ENCODE data around the gene SPOCK2. TPM values are rescaled to one million over a fixed set of nuclear protein-coding genes. Genes with fewer than 3 reads are reported as not detected.

Gene SPOCK2
- total RNA-seq, 4 donors from 2014 or later, result 2.6 to 8.1 (median 5.0) TPM

- Histone ChIP-seq H3K4me3 (no peak overlapping the region), H3K9me3 (no peaks in the 10 kb centered on the region), H3K4me1 (no peaks in the 10 kb centered on the region), H3K36me3 (peaks cover 0 to 25% (median 0%) of the 10 kb centered on the region in 3 donors), H3K27me3 (no peaks in the 10 kb centered on the region), H3K27ac (no peak overlapping the region)
- no peak for DNase-seq
- no peak for TF ChIP-seq POLR2A (IDR thresholded peaks at IDR 0.05)
- TF ChIP-seq CTCF (IDR thresholded peaks at IDR 0.05), result no peak
- intact Hi-C loops (cut with DNase I), result loop anchor here (10.0 kb wide), 1 partner anchor 220 kb away; no protein-coding TSS in a partner anchor
Measured at GRCh38 chr10:72124381-72124780, 36.0 kb upstream of the SPOCK2 start.

- WGBS, 2 donors, result 89 to 94% methylated on average over 4 of the region's 4 CpGs
- Histone ChIP-seq H3K9me3 (no peaks in the 10 kb centered on the region), H3K27ac (no peak overlapping the region), H3K4me3 (no peak overlapping the region), H3K4me1 (no peaks in the 10 kb centered on the region), H3K36me3 (peaks cover 0 to 28% (median 0%) of the 10 kb centered on the region in 3 donors), H3K27me3 (no peaks in the 10 kb centered on the region)
- DNase-seq, result no peak
- no peak for TF ChIP-seq CTCF (IDR thresholded peaks at IDR 0.05)
- TF ChIP-seq POLR2A (IDR thresholded peaks at IDR 0.05), result no peak
- intact Hi-C loops (cut with DNase I), result loop anchor here (10.0 kb wide), 1 partner anchor 221 kb away; no protein-coding TSS in a partner anchor
Measured at GRCh38 chr10:72123616-72124015, 35.3 kb upstream of the SPOCK2 start.

GRCh38 chr10:72122221-72122620 is 33.9 kb upstream of the SPOCK2 start:
- H3K4me3 ChIP-seq, result no peak overlapping the region
- H3K36me3 ChIP-seq, result peaks cover 0 to 28% (median 0%) of the 10 kb centered on the region in 3 donors
- H3K27ac ChIP-seq, result no peak overlapping the region
- H3K27me3 ChIP-seq, result no peaks in the 10 kb centered on the region
- TF ChIP-seq CTCF (IDR thresholded peaks at IDR 0.05), result no peak
- TF ChIP-seq POLR2A (IDR thresholded peaks at IDR 0.05), result no peak
- intact Hi-C loops (cut with DNase I), result loop anchor here (10.0 kb wide), 1 partner anchor 223 kb away; no protein-coding TSS in a partner anchor
- 78% methylated on average over 4 of the region's 4 CpGs for WGBS, 2 donors
- no peaks in the 10 kb centered on the region for H3K9me3 ChIP-seq
- no peaks in the 10 kb centered on the region for H3K4me1 ChIP-seq
- no peak for DNase-seq

- Histone ChIP-seq H3K4me1 (no peaks in the 10 kb centered on the region), H3K27ac (no peak overlapping the region), H3K36me3 (peaks cover 0 to 23% (median 0%) of the 10 kb centered on the region in 3 donors), H3K4me3 (no peak overlapping the region), H3K9me3 (no peaks in the 10 kb centered on the region), H3K27me3 (no peaks in the 10 kb centered on the region)
- no peak for DNase-seq
- WGBS, 2 donors, result 100% methylated on average over 1 of the region's 1 CpG; no CpG with 5 or more reads in 1 of the 2 donors
- intact Hi-C loops (cut with DNase I), result loop anchor here (10.0 kb wide), 1 partner anchor 223 kb away; no protein-coding TSS in a partner anchor
- TF ChIP-seq POLR2A (IDR thresholded peaks at IDR 0.05), result no peak
Measured at GRCh38 chr10:72121389-72121788, 33.0 kb upstream of the SPOCK2 start.

- no peak for DNase-seq
- Histone ChIP-seq H3K27me3 (no peaks in the 10 kb centered on the region), H3K27ac (no peak overlapping the region), H3K36me3 (peaks cover 0 to 28% (median 0%) of the 10 kb centered on the region in 3 donors), H3K9me3 (no peaks in the 10 kb centered on the region), H3K4me3 (no peak overlapping the region), H3K4me1 (no peaks in the 10 kb centered on the region)
- no peak for TF ChIP-seq POLR2A (IDR thresholded peaks at IDR 0.05)
- TF ChIP-seq CTCF (IDR thresholded peaks at IDR 0.05), result no peak
- WGBS, 2 donors, result 92 to 96% methylated on average over 2 of the region's 2 CpGs
- intact Hi-C loops (cut with DNase I), result no loop called here
Measured at GRCh38 chr10:72116372-72116771, 28.0 kb upstream of the SPOCK2 start.
